GM04504 (cell line): ENCODE data around the gene RUFY4.
"Not testable (repeated sequence)": the region's sequence is repeated elsewhere in the genome, so short reads cannot be mapped to it uniquely, and the experiment has no call there.

Source experiments
- DNase-seq: peaks from one replicate; pipeline ENCODE4 v3.0.0-alpha.2; 2012; ENCODE audit warnings: low read depth

RUFY4 gene

DNA sequence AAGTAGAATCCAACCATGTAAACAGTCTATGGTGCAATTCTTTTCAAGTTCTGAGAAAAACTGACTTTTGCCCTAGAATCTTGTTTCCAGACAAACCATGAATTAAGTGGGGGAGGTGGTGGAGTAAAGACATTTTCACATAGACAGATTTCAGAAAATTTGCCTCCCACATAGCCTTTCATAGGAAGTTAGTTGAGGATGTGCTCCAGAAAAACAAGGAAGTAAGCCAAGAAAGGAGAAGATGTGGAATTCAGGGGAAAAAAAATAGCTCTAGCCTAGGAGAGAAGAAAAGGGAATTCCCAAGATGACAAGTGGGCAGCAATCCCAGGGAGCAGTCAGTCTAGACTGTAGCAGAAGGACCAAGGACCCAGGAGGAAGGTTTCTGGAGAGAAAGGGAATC, 17.4 kb downstream of the RUFY4 start:
- no peak for DNase-seq

DNA sequence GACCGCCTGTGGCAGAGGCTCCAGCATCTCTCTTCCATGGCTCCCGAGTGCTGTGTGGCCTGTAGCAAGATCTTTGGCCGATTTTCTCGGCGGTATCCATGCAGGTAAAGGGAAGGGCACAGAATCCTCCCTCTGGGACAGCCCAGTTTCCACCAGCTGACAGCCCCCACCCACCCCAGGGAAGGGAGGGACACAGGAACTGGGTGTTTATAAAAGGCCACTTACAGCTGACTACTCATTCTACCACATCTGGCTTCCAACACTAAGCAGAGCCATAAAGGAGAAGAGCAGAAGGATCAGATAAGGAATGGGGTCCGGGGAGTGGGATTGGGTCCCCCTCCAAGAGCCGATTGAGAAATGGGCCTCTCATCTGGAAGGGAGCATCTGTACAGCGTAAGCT, 20.2 kb downstream of the RUFY4 start:
- DNase-seq, result no peak

DNA sequence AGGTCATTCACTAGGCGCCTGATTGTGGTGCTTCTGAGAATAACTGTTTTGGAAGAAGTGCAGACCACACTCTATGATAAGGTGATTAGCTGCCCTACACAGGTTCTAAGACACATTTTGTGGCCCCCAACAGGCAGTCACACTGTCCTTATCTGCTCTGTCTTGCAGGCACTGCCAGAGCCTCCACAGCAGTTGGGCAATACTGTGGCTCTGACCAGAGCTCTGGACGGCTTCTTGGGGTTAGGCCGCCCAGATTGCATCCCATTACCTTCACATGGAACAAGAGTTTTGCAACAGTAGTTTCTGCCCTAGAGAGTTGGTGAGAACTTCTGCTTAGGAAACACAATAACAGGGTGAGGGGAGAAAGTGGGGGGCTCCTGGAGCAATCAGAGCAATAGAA, 22.7 kb downstream of the RUFY4 start:
- no peak for DNase-seq

DNA sequence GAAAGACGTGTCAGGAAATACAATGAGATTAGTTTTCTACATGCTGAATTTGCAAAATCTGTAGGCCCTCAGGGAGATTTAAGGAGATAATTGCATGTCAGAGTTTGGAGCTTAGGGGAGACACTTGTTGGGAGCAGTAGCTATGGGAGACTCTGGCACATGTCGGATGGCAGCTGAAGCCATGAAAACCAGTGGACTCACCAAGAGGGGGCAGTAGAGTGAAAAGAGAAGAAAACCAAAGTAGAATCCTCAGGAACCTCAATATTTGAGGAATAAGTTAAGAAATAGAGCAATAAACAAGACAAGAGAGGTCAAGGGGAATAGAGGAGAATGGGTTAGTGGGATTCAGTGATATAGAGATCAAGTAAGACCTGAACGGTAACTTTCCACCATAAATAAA, 24.8 kb downstream of the RUFY4 start:
- DNase-seq, result no peak

DNA sequence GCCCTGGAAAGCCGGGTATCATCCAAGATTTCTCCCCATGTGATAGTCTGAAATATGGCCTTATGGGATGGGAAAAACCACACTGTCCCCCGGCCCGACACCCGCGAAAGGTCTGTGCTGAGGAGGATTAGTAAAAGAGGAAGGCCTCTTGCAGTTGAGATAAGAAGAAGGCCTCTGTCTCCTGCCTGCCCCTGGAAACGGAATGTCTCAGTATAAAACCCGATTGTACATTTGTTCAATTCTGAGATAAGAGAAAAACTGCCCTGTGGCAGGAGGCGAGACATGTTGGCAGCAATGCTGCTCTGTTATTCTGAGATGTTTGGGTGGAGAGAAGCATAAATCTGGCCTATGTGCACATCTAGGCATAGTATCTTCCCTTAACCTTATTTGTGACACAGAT, 26.8 kb downstream of the RUFY4 start:
- DNase-seq, result no peak

DNA sequence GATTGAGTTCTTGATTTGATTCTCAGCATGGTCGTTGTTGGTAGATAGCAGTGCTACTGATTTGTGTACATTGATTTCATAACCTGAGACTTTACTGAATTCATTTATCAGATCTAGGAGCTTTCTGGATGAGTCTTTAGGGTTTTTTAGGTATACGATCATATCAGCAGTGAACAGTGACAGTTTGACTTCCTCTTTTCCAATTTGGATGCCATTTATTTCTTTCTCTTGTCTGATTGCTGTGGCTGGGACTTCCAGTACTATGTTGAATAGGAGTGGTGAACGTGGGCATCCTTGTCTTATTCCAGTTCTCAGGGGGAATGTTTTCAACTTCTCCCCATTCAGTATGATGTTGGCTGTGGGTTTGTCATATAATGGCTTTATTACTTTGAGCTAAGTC, 28.9 kb downstream of the RUFY4 start:
- DNase-seq, result no peak

DNA sequence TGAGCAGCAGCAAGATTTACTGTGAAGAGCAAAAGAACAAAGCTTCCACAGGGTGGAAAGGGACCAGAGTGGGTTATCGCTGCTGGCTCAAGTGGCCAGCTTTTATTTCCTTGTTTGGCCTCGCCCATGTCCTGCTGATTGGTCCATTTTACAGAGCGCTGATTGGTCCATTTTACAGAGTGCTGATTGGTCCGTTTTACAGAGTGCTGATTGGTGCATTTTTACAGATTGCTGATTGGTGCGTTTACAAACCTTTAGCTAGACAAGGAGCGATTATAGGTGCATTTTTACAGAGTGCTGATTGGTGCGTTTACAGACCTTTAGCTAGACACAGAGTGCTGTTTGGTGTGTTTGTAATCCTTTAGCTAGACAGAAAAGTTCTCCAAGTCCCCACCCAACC, 39.8 kb downstream of the RUFY4 start:
- not testable (repeated sequence) for DNase-seq

DNA sequence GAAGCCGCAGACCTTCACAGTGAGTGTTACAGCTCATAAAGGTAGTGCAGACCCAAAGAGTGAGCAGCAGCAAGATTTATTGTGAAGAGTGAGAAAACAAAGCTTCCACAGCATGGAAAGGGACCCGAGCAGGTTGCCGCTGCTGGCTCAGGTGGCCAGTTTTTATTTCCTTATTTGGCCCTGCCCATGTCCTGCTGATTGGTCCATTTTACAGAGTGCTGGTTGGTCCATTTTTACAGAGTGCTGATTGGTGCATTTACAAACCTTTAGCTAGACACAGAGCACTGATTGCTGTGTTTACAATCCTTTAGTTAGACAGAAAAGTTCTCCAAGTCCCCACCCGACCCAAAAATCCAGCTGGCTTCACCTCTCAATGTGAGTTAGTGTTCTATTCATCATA, 52.7 kb downstream of the RUFY4 start:
- DNase-seq, result not testable (repeated sequence)

DNA sequence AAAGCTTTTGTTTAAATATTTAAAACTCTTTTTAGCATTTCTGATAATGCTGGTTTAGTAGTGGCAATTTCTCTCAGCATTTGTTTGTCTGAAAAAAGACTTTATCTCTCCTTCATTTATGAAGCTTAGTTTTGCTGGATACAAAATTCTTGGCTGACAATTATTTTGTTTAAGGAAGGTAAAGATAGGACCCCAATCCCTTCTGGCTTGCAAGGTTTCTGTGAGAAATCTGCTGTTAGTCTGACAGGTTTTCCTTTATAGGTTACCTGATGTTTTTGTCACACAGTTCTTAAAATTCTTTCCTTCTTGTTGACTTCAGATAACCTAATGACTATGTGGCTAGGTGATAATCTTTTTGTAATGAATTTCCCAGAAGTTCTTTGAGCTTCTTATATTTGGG, 53.2 kb downstream of the RUFY4 start:
- not testable (repeated sequence) for DNase-seq

DNA sequence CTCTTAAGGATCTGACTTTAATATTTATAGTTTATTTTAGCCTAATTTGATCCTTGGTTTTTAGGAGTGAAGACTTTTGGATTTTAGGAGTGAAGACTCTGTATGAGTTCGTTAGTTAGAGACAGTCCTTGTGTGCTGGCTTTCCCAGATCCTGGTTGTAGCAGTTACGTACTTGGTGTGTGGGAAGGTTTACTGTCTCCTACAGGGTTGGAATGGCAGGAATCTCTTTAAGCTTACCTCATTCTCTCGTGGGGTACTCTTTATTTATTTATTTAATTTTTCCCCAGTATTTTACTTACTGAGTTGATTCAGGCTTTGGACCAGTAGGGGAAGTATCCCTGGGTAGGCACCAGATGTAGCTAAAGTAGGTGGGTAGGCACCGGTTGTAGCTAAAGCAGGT, 54.9 kb downstream of the RUFY4 start:
- no peak for DNase-seq

DNA sequence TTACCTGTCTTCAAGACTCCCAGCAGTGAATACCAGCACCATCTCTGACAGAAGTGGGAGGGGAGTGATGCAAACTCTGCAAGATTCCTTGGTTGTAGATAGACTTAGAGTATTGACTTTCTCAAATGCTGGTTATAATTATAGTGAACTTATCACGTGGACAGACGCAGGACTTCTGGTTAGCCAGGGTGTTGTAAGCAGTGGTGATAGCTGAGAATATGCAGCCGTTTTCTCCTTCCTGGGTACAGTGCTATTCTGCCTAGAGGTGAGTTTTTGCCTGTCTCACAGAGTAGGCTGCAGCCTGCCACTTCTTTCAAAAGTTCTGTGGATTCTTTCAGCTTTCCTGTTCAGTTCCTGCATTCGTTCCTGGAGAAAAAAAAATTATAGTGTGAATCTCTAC, 56.0 kb downstream of the RUFY4 start:
- no peak for DNase-seq

DNA sequence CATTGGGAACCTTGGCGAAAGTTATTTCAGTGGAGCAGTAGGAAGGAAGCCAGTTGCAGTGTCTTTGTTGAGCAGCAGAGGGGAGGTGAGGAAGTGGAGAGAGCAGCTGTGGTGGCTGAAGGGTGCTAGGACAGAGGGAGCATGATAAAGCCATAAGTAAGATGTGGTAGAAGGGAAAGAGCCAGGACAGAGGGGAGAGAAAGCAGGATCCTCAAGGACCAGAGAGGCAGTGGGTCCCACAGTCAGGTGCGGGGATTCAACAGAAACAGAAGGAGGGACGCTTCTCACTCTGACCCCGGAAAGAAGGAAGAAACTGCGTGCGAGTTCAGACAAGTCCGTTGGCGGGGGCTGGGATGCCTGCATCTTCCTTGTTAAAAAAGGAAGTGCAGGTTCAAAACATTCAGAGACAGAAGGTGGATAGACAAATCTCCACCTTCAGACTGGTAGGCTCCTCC, 56.6 kb downstream of the RUFY4 start, which contains the start of gene CXCR2:
TSS of gene CXCR2 (plus strand) at position 403 of the 455 bp plus-strand sequence. CDS start 8,774 bp downstream, outside the sequence.
- no peak for DNase-seq

DNA sequence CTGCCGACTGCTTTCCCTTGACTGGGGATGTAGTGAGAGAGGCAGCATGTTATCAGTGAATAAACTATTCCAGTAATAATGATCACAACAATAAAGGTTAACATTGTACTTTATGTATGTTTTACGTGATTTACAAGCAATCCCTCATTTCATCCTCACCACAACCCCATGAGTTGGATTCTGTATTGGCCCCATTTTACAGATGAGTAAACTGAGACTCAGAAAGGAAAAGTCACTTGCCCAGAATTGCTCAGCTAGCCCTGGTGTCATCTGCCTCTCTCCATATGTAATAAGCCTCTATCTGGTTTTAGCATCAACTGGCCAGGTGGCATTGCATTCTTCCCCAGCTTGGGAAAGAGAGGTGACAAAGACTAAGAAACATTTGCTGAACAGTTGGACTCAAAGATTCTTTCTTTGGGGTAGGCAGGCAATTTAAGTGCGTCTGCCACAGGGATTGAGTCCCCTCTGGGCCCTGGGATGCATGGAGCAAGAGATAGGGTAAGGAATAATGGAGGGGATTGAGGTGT, 58.9 kb downstream of the RUFY4 start:
- no peak for DNase-seq

DNA sequence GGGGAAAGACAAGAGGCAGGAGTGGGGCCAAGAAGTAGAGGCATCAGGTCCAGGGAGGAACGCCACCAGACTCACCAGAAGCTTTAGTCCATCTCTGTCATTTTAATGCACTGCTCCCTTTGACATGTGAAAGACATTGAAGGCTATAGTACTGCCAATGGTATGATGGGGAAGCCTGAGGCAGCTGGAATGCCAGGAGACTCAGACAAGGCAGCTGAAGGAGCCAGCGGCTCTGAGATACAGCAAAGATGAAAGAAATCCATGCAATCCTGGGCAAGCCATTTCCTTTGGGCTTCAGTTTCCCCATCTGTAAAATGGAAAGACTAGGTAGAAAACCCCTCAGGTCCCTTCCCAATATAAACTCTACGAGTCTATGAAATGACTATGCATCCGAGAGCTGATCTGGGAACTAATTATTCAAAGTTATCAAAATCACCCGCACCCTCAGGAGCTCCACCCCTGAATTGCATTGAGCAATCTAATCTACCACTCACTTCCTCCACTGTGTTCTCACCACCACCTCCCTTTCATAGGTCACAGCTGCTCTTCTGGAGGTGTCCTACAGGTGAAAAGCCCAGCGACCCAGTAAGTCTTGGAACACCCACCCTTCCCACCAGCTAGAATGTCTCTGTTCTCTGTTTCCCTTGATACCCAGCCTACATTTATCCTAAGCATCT, 59.9 kb downstream of the RUFY4 start:
- no peak for DNase-seq

DNA sequence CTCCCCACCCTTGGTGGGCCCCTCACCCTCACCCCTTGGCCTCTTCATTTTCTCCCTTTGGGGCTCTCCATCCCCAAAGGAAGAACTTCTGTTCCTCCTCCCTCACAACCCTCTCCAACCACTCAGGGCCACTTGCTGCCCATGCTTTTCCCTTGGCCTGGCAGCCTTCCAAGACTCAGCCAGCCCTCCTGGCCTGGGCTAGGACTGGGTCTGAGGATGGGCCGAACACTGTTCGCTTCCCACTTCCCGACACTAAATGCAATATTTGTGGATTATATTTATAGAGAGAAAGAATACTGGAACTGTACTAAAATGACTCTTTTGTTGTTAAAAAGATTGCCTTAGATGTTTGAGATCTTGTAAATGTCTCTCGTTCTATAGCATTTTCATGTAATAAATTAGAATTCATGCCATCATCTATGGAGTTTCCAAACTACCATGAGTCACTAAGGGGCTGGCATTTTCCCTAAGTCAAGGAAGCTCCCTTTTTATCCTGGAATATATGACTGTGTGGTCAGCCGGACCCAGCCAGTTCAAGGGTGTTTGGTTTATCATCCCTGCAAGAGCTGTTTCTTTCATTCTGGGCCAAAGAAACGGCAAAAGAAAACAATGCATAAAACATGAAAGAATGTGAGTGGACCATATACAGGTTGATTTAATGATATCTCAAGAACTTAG, 60.5 kb downstream of the RUFY4 start:
- no peak for DNase-seq

DNA sequence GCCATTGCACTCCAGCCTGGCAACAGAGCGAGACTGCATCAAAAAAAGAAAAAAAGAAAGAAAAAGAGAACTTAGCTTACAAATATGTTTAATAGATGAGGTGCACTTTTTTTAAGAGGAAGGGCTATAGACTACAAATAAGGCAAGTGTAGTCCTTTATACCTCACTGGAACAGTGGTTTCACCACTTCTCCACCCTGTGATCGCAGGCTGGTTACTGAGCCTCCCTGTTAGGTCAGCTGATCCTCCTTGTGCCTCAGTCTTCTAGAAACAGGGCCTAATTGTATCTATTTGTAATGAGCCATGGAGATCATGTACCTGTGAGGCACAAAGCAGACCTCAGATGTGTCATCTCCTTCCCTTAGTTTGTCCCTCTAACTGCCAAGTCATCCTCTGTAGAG, 61.3 kb downstream of the RUFY4 start:
- no peak for DNase-seq

DNA sequence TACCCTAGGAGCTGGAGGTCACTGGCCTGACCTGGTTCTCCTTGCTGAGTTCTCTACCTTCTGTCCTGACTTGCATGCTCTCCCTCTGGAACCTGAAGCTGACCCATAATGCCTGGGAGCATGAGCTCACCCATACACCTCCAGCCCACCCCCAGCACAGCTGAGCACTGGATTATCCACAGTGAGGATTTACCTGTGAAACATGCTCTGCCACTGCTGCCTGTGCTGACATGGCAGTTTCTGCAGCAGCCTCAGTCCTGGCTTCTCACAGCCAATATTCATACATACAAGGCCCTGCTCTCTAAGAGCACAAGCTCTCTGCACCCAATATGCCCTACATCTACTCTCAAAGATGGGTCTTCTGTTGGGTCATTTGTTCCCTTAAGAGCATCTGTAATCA, 61.8 kb downstream of the RUFY4 start:
- no peak for DNase-seq

DNA sequence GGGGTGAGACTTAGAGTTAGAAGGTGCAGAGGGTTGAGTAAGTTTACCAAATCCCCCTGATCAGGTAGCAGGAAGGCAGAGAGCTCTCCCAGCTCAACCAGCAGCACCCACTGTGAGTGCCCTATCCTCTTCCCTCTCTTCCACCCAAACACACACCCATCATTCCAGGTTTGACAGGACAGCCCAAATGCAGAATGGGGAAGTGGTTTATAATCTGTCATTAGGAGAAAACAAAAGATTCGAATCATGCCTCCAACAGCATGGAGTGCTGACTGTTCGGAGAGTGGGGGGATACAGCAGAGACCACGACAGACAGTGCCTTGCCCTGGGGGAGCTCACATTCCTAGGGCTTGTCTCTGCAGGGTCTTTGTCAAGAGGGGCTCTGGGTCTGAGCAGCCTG, 68.5 kb downstream of the RUFY4 start:
- no peak for DNase-seq

DNA sequence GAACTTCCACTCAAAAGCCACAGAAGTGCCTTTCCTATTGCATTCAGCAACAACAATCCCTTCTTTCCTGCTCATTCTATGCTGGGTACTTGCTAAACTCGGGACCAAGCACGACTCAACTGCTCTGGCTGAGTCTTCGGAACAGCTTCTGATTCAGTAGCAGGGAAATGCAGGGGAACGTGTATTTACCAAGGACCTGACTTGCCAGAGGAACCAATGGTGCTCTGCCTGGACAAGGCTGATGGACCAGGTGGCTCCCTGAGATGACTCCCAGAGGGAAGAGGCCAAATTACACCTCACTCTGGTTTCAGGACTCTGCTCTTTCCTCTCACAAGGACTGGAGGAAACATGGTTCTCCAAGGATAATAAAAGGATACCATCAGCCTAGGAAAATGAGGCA, 69.0 kb downstream of the RUFY4 start:
- DNase-seq, result no peak
